Measurements from ENCODE around the gene IL1RL1. TPM values are rescaled to one million over a fixed set of nuclear protein-coding genes. Genes with fewer than 3 reads are reported as not detected.

IL1RL1 gene
- polyA plus RNA-seq, 1 experiment, result 0.30 TPM

DNA sequence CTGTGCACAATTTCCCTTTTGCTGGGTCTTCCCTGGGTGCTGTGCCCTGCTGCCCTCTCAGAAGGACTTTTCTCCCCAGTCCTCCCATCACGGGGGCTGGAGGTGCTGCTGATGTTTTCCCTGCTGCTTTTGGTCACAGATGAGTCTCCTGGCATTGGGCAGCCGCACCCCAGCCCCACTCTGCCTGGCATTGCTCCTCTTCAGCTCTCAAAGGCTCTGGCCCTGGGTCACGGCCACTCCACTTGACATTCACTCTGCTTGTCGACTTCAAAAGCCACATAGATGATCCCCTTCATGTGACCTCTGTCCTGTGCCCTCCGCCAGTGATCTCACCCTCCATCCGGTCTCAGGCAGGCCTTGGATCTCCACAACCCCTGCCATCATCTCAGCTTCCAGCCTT is 43.6 kb upstream of the IL1RL1 start:
- H3K27me3 ChIP-seq (ENCODE audit: control insufficient read depth, insufficient read depth, low read length), result no peaks in the 10 kb centered on the region
- no peaks in the 10 kb centered on the region; the same call in 1 of the 2 replicates for H3K9me3 ChIP-seq (ENCODE audit: control insufficient read depth, insufficient read depth, low read length)
- TF ChIP-seq, protein P1, sequence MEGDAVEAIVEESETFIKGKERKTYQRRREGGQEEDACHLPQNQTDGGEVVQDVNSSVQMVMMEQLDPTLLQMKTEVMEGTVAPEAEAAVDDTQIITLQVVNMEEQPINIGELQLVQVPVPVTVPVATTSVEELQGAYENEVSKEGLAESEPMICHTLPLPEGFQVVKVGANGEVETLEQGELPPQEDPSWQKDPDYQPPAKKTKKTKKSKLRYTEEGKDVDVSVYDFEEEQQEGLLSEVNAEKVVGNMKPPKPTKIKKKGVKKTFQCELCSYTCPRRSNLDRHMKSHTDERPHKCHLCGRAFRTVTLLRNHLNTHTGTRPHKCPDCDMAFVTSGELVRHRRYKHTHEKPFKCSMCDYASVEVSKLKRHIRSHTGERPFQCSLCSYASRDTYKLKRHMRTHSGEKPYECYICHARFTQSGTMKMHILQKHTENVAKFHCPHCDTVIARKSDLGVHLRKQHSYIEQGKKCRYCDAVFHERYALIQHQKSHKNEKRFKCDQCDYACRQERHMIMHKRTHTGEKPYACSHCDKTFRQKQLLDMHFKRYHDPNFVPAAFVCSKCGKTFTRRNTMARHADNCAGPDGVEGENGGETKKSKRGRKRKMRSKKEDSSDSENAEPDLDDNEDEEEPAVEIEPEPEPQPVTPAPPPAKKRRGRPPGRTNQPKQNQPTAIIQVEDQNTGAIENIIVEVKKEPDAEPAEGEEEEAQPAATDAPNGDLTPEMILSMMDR (IDR thresholded peaks at IDR 0.05; ENCODE audit: low read depth, low read length), result no peak
- H3K27ac ChIP-seq (ENCODE audit: low read depth, low read length), result peak overlapping the region; percentile 90
- no peak for DNase-seq (ENCODE audit: low read depth, low spot score)
- ChIA-PET POLR2A (interaction anchor here (0.8 kb wide), 1 partner anchor 27 kb away, joined by 3 read pairs; no protein-coding TSS in a partner anchor), CTCF (interaction anchor here (2.5 kb wide), 1 partner anchor 27 kb away, joined by 25 read pairs; no protein-coding TSS in a partner anchor)
- no peak overlapping the region for H3K4me3 ChIP-seq (ENCODE audit: low read depth, low read length)

DNA sequence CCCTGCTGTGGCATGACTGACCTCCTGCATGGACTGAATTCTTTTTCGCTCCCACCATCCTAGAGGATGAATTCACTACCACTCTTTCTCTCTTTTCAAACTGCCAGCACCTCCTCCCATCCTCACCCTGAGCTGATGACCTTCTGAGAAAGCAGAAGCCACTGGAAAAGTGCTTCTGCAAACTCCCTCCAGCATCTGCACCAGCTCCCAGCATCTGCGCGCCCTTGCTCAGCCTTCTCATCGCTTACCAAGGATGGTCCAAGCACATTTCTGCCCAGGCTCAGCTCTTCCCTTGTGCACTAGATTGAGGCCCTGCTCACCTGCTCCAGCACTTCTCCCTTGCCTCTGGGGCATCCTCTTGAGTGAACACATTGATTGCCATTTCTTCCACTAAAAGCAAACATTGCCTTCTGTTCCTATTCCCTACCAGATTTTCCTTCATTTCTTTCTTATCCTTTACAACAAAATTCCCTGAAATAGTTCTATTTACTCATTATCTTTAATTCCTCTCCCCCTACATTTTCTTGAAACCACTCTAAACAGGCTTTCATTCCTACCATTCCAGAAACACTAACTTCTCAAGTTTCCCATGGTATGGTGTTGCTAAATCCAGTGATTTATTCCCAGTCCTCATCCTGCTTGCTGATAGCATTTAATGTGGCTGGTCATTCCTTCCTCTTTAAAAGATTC is 42.7 kb upstream of the IL1RL1 start:
- Histone ChIP-seq H3K27ac (ENCODE audit: low read depth, low read length) (peak overlapping the region; percentile 90), H3K27me3 (ENCODE audit: control insufficient read depth, insufficient read depth, low read length) (no peaks in the 10 kb centered on the region), H3K9me3 (ENCODE audit: control insufficient read depth, insufficient read depth, low read length) (no peaks in the 10 kb centered on the region; the same call in 1 of the 2 replicates), H3K4me3 (ENCODE audit: low read depth, low read length) (no peak overlapping the region)
- ChIA-PET POLR2A (interaction anchor here (0.8 kb wide), 1 partner anchor 26 kb away, joined by 3 read pairs; no protein-coding TSS in a partner anchor), CTCF (no interaction called here)
- peak; percentile 75 for DNase-seq (ENCODE audit: low read depth, low spot score)
- TF ChIP-seq, protein P1 (IDR thresholded peaks at IDR 0.05; ENCODE audit: low read depth, low read length), result no peak

DNA sequence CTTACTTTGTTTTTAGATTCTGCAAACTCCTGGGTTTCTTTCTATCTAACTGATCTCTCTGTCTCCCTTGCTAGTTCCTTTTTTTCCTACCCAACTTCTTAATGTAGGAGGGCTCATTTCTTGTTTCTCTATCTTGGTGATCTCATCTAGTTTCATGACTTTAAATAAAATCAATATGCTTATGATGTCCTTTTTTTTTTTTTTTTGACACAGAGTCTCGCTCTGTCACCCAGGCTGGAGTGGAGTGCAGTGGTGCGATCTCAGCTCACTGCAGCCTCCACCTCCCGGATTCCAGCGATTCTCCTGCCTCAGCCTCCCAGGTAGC is 42.2 kb upstream of the IL1RL1 start:
- Histone ChIP-seq H3K27me3 (ENCODE audit: control insufficient read depth, insufficient read depth, low read length) (no peaks in the 10 kb centered on the region), H3K27ac (ENCODE audit: low read depth, low read length) (peak overlapping the region; percentile 47), H3K4me3 (ENCODE audit: low read depth, low read length) (no peak overlapping the region), H3K9me3 (ENCODE audit: control insufficient read depth, insufficient read depth, low read length) (no peaks in the 10 kb centered on the region; the same call in 1 of the 2 replicates)
- TF ChIP-seq, protein P1 (IDR thresholded peaks at IDR 0.05; ENCODE audit: low read depth, low read length), result no peak
- POLR2A ChIA-PET, result no interaction called here
- DNase-seq (ENCODE audit: low read depth, low spot score), result no peak
- CTCF ChIA-PET, result interaction anchor here (0.6 kb wide), 1 partner anchor 15 kb away, joined by 4 read pairs; no protein-coding TSS in a partner anchor

DNA sequence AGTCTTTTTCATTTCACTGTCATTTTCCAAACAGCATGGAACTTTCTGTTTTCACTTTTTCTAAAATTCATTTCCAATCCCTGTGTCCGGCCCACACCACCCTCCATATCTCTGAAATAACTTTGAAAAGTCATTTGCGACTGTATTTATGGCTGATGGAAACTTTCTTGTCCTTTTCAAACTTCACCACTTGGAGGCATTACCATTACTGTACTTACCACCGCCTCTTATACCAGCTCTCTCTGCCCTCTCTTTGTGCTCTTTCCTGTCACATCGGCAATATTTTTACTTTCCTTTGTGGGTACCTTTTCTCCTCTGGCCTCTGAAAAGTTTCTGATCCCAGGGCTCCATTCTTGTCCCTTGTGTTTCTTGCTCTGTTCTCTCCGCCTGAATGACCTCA is 39.5 kb upstream of the IL1RL1 start:
- CTCF ChIA-PET, result no interaction called here
- no peak overlapping the region for H3K4me3 ChIP-seq (ENCODE audit: low read depth, low read length)
- no peak overlapping the region for H3K27ac ChIP-seq (ENCODE audit: low read depth, low read length)
- DNase-seq (ENCODE audit: low read depth, low spot score), result no peak
- POLR2A ChIA-PET, result no interaction called here
- TF ChIP-seq, protein P1 (IDR thresholded peaks at IDR 0.05; ENCODE audit: low read depth, low read length), result no peak
- no peaks in the 10 kb centered on the region; the same call in 1 of the 2 replicates for H3K9me3 ChIP-seq (ENCODE audit: control insufficient read depth, insufficient read depth, low read length)
- peaks cover 3% of the 10 kb centered on the region for H3K27me3 ChIP-seq (ENCODE audit: control insufficient read depth, insufficient read depth, low read length)

DNA sequence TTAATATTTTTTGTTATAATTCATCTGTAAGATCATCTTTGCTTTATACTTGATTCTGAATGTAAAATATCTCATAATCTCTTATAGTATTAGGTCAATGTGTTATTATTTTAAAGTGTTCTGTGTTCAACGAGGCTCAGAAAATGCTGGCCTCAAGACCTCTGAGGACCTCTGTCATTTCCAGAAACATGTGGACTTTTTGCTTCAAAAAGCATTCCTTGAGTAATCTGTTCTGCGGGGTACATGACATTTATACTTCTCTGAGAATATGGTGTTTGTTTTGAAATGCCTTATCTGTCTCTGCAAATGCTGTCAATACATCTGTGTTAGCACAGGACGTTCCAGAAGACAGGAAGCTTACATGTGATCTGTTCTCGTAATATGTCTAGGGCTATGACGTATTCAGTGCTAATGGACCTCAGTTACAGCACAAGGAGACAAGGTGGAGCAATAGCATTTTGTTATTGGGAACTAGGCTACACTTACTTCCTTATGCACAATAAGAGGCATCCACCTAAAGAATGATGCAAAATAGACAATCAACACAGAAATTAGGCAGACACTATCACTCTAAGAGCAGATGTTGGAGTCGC is 37.6 kb upstream of the IL1RL1 start:
- ChIA-PET POLR2A (no interaction called here), CTCF (interaction anchor here (1.5 kb wide), 1 partner anchor 33 kb away, joined by 4 read pairs; no protein-coding TSS in a partner anchor)
- DNase-seq (ENCODE audit: low read depth, low spot score), result no peak
- peaks cover 3% of the 10 kb centered on the region for H3K27me3 ChIP-seq (ENCODE audit: control insufficient read depth, insufficient read depth, low read length)
- H3K27ac ChIP-seq (ENCODE audit: low read depth, low read length), result no peak overlapping the region
- TF ChIP-seq, protein P1 (IDR thresholded peaks at IDR 0.05; ENCODE audit: low read depth, low read length), result no peak
- H3K9me3 ChIP-seq (ENCODE audit: control insufficient read depth, insufficient read depth, low read length), result no peaks in the 10 kb centered on the region
- no peak overlapping the region for H3K4me3 ChIP-seq (ENCODE audit: low read depth, low read length)
